Mucosa of descending colon (tissue), 3 donors: ENCODE data around the gene SNX9. TPM values are rescaled to one million over a fixed set of nuclear protein-coding genes. Genes with fewer than 3 reads are reported as not detected.
A peak's percentile ranks its signal among the peaks of the same experiment; 100 is the strongest.

ENCODE experiments used
- ATAC-seq: fragments of 200-7000 bp; cut with Tn5 transposase; one replicate; pipeline ENCODE4 v1.9.1; 2020; ENCODE audit warnings: mild to moderate bottlenecking, moderate library complexity
- DNase-seq, 3 donors: peaks; one replicate each; pipeline ENCODE4 v3.0.0-alpha.2; 2020
- H3K36me3 ChIP-seq: fragments of 200-600 bp; one replicate; pipeline ENCODE4 v1.8.0; 2021; ENCODE audit warnings: low read depth, mild to moderate bottlenecking
- H3K4me1 ChIP-seq: fragments of 200-600 bp; one replicate; pipeline ENCODE4 v1.8.0; 2021; ENCODE audit warnings: low read depth, mild to moderate bottlenecking
- H3K4me3 ChIP-seq: fragments of 200-600 bp; one replicate; pipeline ENCODE4 v1.8.0; 2021; ENCODE audit warnings: mild to moderate bottlenecking
- H3K9me3 ChIP-seq: fragments of 200-600 bp; one replicate; pipeline ENCODE4 v1.8.0; 2021; ENCODE audit warnings: mild to moderate bottlenecking
- CTCF ChIP-seq: fragments of 200-600 bp; IDR thresholded peaks from one replicate; pipeline ENCODE4 v1.8.0; 2022; ENCODE audit warnings: antibody characterized with exemption, mild to moderate bottlenecking
- intact Hi-C, 2 donors: fragments of 100-400 bp; cut with DNase I in 1 of 2; cut with micrococcal nuclease in 1 of 2; formaldehyde crosslinking; loops; one replicate each; pipeline versions ENCODE4 v1.11.0 to v1.11.1; 2022; cut with DNase I, micrococcal nuclease
- total RNA-seq, 3 donors: library from RNA; stranded (reverse); fragmentation: NEBNext Ultra II Directional in 2 of 3; extraction: Animal tissue kit (Norgen Biotek cat#: 25700) in 2 of 3; gene quantifications; one replicate each; pipeline versions ENCODE4 v1.2.1 to v1.2.4, GENCODE V29; 2021 to 2023
- donor health status: DM: no; HTN: no; CAD: no; lungs with moderate emphysema.
- donor health status: DM: no; HTN: no; CAD: no.
- donor health status: DM: no; HTN: yes; CAD: no.

SNX9 gene
- total RNA-seq, 3 donors from 2014 or later: 55.0 to 69.6 (median 68.0) TPM

DNA sequence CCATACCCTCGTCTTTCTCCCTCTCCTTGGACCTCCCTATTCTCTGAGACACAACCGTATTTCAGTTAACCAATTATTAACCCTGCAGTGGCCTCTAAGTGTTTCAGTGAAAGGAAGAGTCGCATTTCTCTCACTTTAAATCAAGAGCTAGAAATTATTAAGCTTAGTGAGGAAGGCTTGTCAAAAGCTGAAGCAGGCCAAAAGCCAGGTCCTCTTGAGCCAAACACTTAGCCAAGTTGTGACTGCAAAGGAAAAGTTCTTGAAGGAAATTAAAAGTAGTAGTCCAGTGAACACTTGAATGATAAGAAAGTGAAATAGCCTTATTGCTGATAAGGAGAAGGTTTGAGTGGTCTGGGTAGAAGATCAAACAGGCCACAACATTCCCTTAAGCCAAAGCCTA is 58.3 kb downstream of the SNX9 start:
- ATAC-seq: no peak
- Histone ChIP-seq H3K36me3 (no peaks in the 10 kb centered on the region), H3K9me3 (no peaks in the 10 kb centered on the region), H3K4me3 (no peak overlapping the region), H3K4me1 (no peaks in the 10 kb centered on the region)
- intact Hi-C loops: no loop called here
- TF ChIP-seq CTCF: no peak
- DNase-seq: no peak

GRCh38 chr6:157884756-157885155 is 61.7 kb downstream of the SNX9 start:
- intact Hi-C loops: no loop called here
- H3K4me3 ChIP-seq: no peak overlapping the region
- no peak for TF ChIP-seq CTCF
- no peaks in the 10 kb centered on the region for H3K36me3 ChIP-seq
- no peaks in the 10 kb centered on the region for H3K9me3 ChIP-seq
- DNase-seq: no peak
- H3K4me1 ChIP-seq: no peaks in the 10 kb centered on the region
- ATAC-seq: peak; percentile 23

- H3K36me3 ChIP-seq: no peaks in the 10 kb centered on the region
- no peak for TF ChIP-seq CTCF
- H3K9me3 ChIP-seq: no peaks in the 10 kb centered on the region
- no peak overlapping the region for H3K4me3 ChIP-seq
- intact Hi-C loops: no loop called here
- no peak for DNase-seq
- H3K4me1 ChIP-seq: no peaks in the 10 kb centered on the region
- ATAC-seq: peak; percentile 66
These were observed 62.3 kb downstream of the SNX9 start for GRCh38 chr6:157885211-157885788.

GRCh38 chr6:157885876-157886275 is 62.8 kb downstream of the SNX9 start:
- no peak for ATAC-seq

DNA sequence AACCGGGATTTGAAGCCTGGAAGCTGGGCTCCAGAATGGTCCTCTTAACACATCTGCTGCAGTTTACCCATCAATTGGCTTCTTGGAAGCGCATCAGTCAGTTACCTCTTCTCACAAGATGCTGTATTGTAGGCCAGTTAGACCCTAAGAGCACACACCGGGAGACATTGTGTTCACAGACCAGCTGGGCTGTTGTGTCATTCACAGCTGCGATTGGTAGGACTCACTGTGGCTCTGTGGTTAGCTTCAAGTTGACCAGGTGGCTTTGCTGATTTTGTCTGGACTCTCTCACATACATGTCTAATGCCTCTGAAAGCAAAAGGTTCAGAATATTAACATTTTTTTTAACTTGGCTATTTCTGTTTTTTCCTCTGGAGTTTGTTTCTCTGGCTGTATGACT is 64.8 kb downstream of the SNX9 start:
- Histone ChIP-seq H3K36me3 (no peaks in the 10 kb centered on the region), H3K4me3 (no peak overlapping the region), H3K9me3 (no peaks in the 10 kb centered on the region), H3K4me1 (no peaks in the 10 kb centered on the region)
- no peak for TF ChIP-seq CTCF
- ATAC-seq: no peak
- DNase-seq: no peak
- intact Hi-C loops: no loop called here

More at GRCh38 chr6:157885876-157886275, 62.8 kb downstream of the SNX9 start:
- no peak for DNase-seq
- Histone ChIP-seq H3K9me3 (no peaks in the 10 kb centered on the region), H3K4me1 (no peaks in the 10 kb centered on the region), H3K36me3 (no peaks in the 10 kb centered on the region), H3K4me3 (no peak overlapping the region)
- TF ChIP-seq CTCF: no peak
- intact Hi-C loops: no loop called here
